ENCODE data around the gene KCNC4.

GRCh38 chr1:110235181-110235833 lies 25.2 kb downstream of the KCNC4 start:
- TF ChIP-seq CTCF (IDR thresholded peaks at IDR 0.05) (no peak), POLR2A (IDR thresholded peaks at IDR 0.05) (no peak)

Measured in right lobe of liver (tissue), 4 donors.